ENCODE results near the gene FER. TPM values are rescaled to one million over a fixed set of nuclear protein-coding genes. Genes with fewer than 3 reads are reported as not detected.
"Not testable (repeated sequence)": the region's sequence is repeated elsewhere in the genome, so short reads cannot be mapped to it uniquely, and the experiment has no call there.

The FER gene
- total RNA-seq, 1 experiment from 2014 or later, result 19.4 TPM

- H3K27ac ChIP-seq (ENCODE audit: low read length), result no peak overlapping the region
- no peaks in the 10 kb centered on the region for H3K9me2 ChIP-seq (replicated peaks; ENCODE audit: low read length)
- TF ChIP-seq CTCF (conservative IDR thresholded peaks at IDR 0.05; ENCODE audit: low read depth, low read length) (no peak), EZH2phosphoT487 (IDR thresholded peaks at IDR 0.05; ENCODE audit: borderline replicate concordance, low read length) (no peak), EZH2 (IDR thresholded peaks at IDR 0.05; ENCODE audit: low read length, unreplicated experiment) (no peak)
- peaks cover 32% of the 10 kb centered on the region for H3K79me2 ChIP-seq (ENCODE audit: low read length)
- no peak overlapping the region for H3K4me3 ChIP-seq (ENCODE audit: low read length)
- no TSS peak for BruUV-seq (replicated peaks)
- H3F3A ChIP-seq (ENCODE audit: low read length, unreplicated experiment), result no peaks in the 10 kb centered on the region
- H2AFZ ChIP-seq (ENCODE audit: low read length), result no peak overlapping the region
- DNase-seq (no peak), ATAC-seq (no peak)
- ChIA-PET POLR2A (ENCODE audit: unreplicated experiment) (no interaction called here), CTCF (no interaction called here)
- 0 out of 2 replicates have a peak, but pooled peaks cover 6% of the 10 kb centered on the region for H3K4me1 ChIP-seq (ENCODE audit: insufficient read depth, low read length)
- H3K9me3 ChIP-seq (ENCODE audit: low read length), result 0 out of 2 replicates have a peak, but pooled peaks cover 4% of the 10 kb centered on the region
- H3K9ac ChIP-seq (ENCODE audit: low read length), result no peak overlapping the region
- H3K27me3 ChIP-seq (ENCODE audit: low read length), result no peaks in the 10 kb centered on the region
- intact Hi-C loops (cut with micrococcal nuclease), result no loop called here
- peaks cover 14% of the 10 kb centered on the region for H3K36me3 ChIP-seq (ENCODE audit: low read depth, low read length)
- no peaks in the 10 kb centered on the region for H4K20me1 ChIP-seq (ENCODE audit: low read length)
- no peak overlapping the region for H3K4me2 ChIP-seq (ENCODE audit: low read length)
Observed at GRCh38 chr5:108762660-108763059, 15.0 kb downstream of the FER start.

- H3K79me2 ChIP-seq (ENCODE audit: low read length), result peaks cover 31% of the 10 kb centered on the region; the same call in 1 of the 2 replicates
- H3K9me2 ChIP-seq (replicated peaks; ENCODE audit: low read length), result no peaks in the 10 kb centered on the region
- H3K27me3 ChIP-seq (ENCODE audit: low read length), result no peaks in the 10 kb centered on the region
- H3K27ac ChIP-seq (ENCODE audit: low read length), result no peak overlapping the region
- intact Hi-C loops (cut with micrococcal nuclease), result no loop called here
- no peaks in the 10 kb centered on the region for H4K20me1 ChIP-seq (ENCODE audit: low read length)
- H3K9me3 ChIP-seq (ENCODE audit: low read length), result 0 out of 2 replicates have a peak, but pooled peaks cover 4% of the 10 kb centered on the region
- ATAC-seq, result no peak
- peaks cover 14% of the 10 kb centered on the region for H3K36me3 ChIP-seq (ENCODE audit: low read depth, low read length)
- H3K4me1 ChIP-seq (ENCODE audit: insufficient read depth, low read length), result 0 out of 2 replicates have a peak, but pooled peaks cover 6% of the 10 kb centered on the region
- DNase-seq, result no peak
- POLR2A ChIA-PET (ENCODE audit: unreplicated experiment), result no interaction called here
- H3F3A ChIP-seq (ENCODE audit: low read length, unreplicated experiment), result no peaks in the 10 kb centered on the region
- H3K4me2 ChIP-seq (ENCODE audit: low read length), result no peak overlapping the region
- no peak overlapping the region for H2AFZ ChIP-seq (ENCODE audit: low read length)
- CTCF ChIA-PET, result no interaction called here
- no TSS peak for BruUV-seq (replicated peaks)
- no peak overlapping the region for H3K4me3 ChIP-seq (ENCODE audit: low read length)
- TF ChIP-seq EZH2 (IDR thresholded peaks at IDR 0.05; ENCODE audit: low read length, unreplicated experiment) (no peak), EZH2phosphoT487 (IDR thresholded peaks at IDR 0.05; ENCODE audit: borderline replicate concordance, low read length) (no peak), CTCF (conservative IDR thresholded peaks at IDR 0.05; ENCODE audit: low read depth, low read length) (no peak)
- H3K9ac ChIP-seq (ENCODE audit: low read length), result no peak overlapping the region
Observed at GRCh38 chr5:108763222-108763916, 15.7 kb downstream of the FER start.

GRCh38 chr5:108765647-108766046 lies 17.9 kb downstream of the FER start:
- Histone ChIP-seq H4K20me1 (ENCODE audit: low read length) (no peaks in the 10 kb centered on the region), H3K4me2 (ENCODE audit: low read length) (no peak overlapping the region), H3K79me2 (ENCODE audit: low read length) (peaks cover 23% of the 10 kb centered on the region; the same call in 1 of the 2 replicates), H3K4me3 (ENCODE audit: low read length) (no peak overlapping the region), H3K27me3 (ENCODE audit: low read length) (no peaks in the 10 kb centered on the region), H3K9me3 (ENCODE audit: low read length) (no peaks in the 10 kb centered on the region), H3K9me2 (replicated peaks; ENCODE audit: low read length) (no peaks in the 10 kb centered on the region), H3K4me1 (ENCODE audit: insufficient read depth, low read length) (0 out of 2 replicates have a peak, but pooled peaks cover 6% of the 10 kb centered on the region), H3K27ac (ENCODE audit: low read length) (no peak overlapping the region), H3F3A (ENCODE audit: low read length, unreplicated experiment) (no peaks in the 10 kb centered on the region), H3K36me3 (ENCODE audit: low read depth, low read length) (no peaks in the 10 kb centered on the region), H3K9ac (ENCODE audit: low read length) (no peak overlapping the region), H2AFZ (ENCODE audit: low read length) (no peak overlapping the region)
- TF ChIP-seq CTCF (conservative IDR thresholded peaks at IDR 0.05; ENCODE audit: low read depth, low read length) (no peak), EZH2phosphoT487 (IDR thresholded peaks at IDR 0.05; ENCODE audit: borderline replicate concordance, low read length) (no peak), EZH2 (IDR thresholded peaks at IDR 0.05; ENCODE audit: low read length, unreplicated experiment) (no peak)
- BruUV-seq (replicated peaks), result no TSS peak
- POLR2A ChIA-PET (ENCODE audit: unreplicated experiment), result no interaction called here
- peak; percentile 10 for DNase-seq
- CTCF ChIA-PET, result no interaction called here
- ATAC-seq, result peak; percentile 78
- intact Hi-C loops (cut with micrococcal nuclease), result no loop called here

GRCh38 chr5:108766916-108767315 lies 19.2 kb downstream of the FER start:
- BruUV-seq (replicated peaks); H3K9me3 ChIP-seq (ENCODE audit: low read length); H4K20me1 ChIP-seq (ENCODE audit: low read length); H3K4me2 ChIP-seq (ENCODE audit: low read length); H3K36me3 ChIP-seq (ENCODE audit: low read depth, low read length); H2AFZ ChIP-seq (ENCODE audit: low read length); H3K9me2 ChIP-seq (replicated peaks; ENCODE audit: low read length); ATAC-seq; H3K4me1 ChIP-seq (ENCODE audit: insufficient read depth, low read length); H3K9ac ChIP-seq (ENCODE audit: low read length); H3K27me3 ChIP-seq (ENCODE audit: low read length); CTCF ChIA-PET; POLR2A ChIA-PET (ENCODE audit: unreplicated experiment); intact Hi-C loops (cut with micrococcal nuclease); DNase-seq; H3K27ac ChIP-seq (ENCODE audit: low read length); H3F3A ChIP-seq (ENCODE audit: low read length, unreplicated experiment); H3K4me3 ChIP-seq (ENCODE audit: low read length): not testable (repeated sequence)
- H3K79me2 ChIP-seq (ENCODE audit: low read length), result peaks cover 17% of the 10 kb centered on the region; the same call in 1 of the 2 replicates
